Upper lobe of right lung (tissue), 1 donor: ENCODE data around the gene COQ8A. TPM values are rescaled to one million over a fixed set of nuclear protein-coding genes. Genes with fewer than 3 reads are reported as not detected.

Experiments used
- ATAC-seq: fragments of 200-7000 bp; cut with Tn5 transposase; one replicate; pipeline ENCODE4 v1.9.1; 2020; ENCODE audit warnings: mild to moderate bottlenecking, moderate library complexity
- DNase-seq: peaks from one replicate; pipeline ENCODE4 v3.0.0-alpha.2; 2020
- H3K27ac ChIP-seq: fragments of 200-600 bp; one replicate; pipeline ENCODE4 v1.8.0; 2022
- H3K27me3 ChIP-seq: fragments of 200-600 bp; one replicate; pipeline ENCODE4 v1.8.0; 2022; ENCODE audit warnings: mild to moderate bottlenecking
- H3K36me3 ChIP-seq: fragments of 200-600 bp; one replicate; pipeline ENCODE4 v1.8.0; 2022
- H3K4me1 ChIP-seq: fragments of 200-600 bp; one replicate; pipeline ENCODE4 v1.8.0; 2022
- H3K4me3 ChIP-seq: fragments of 200-600 bp; one replicate; pipeline ENCODE4 v1.8.0; 2022; ENCODE audit warnings: mild to moderate bottlenecking
- H3K9me3 ChIP-seq: fragments of 200-600 bp; one replicate; pipeline ENCODE4 v1.8.0; 2022
- CTCF ChIP-seq: fragments of 200-600 bp; IDR thresholded peaks from one replicate; pipeline ENCODE4 v1.8.0; 2022; ENCODE audit warnings: antibody characterized with exemption
- intact Hi-C: fragments of 100-400 bp; cut with DNase I; formaldehyde crosslinking; loops from one replicate; pipeline ENCODE4 v1.11.0; 2022
- total RNA-seq: library from RNA; stranded (reverse); fragmentation: NEBNext Ultra II Directional; extraction: Animal tissue kit (Norgen Biotek cat#: 25700); gene quantifications from one replicate; pipeline ENCODE4 v1.2.1, GENCODE V29; 2021
- donor health status: DM: no; HTN: yes; CAD: no; lungs with severe emphysema.

The COQ8A gene
- total RNA-seq, 1 donor from 2014 or later = 30.6 TPM

GRCh38 chr1:226948480-226948879, 8.4 kb downstream of the COQ8A start:
- no peak for ATAC-seq
- no peak overlapping the region for H3K27ac ChIP-seq
- no peaks in the 10 kb centered on the region for H3K9me3 ChIP-seq
- DNase-seq = no peak
- H3K4me1 ChIP-seq = peaks cover 18% of the 10 kb centered on the region
- peaks cover 8% of the 10 kb centered on the region for H3K36me3 ChIP-seq
- no peaks in the 10 kb centered on the region for H3K27me3 ChIP-seq
- no peak for TF ChIP-seq CTCF
- intact Hi-C loops = no loop called here
- no peak overlapping the region for H3K4me3 ChIP-seq

DNA sequence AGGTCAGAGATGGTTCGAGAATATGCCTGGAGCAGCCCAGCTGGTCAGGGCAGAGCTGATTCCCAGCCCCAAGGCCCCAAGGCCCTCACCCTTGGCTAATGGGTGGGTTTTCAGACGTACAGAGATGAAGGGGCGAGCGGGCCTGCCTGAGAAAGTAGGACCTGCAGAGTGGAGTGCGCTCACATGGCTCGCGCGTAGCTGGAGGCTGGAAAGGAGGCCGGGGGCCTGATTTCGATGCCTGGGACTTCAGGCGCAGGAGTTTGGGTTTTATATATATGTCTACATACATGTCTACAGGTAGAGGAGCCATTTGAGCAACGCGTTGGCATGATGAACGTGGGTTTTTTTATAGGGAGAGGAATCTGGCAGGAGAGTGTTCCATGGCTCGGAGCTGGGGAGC, 8.9 kb downstream of the COQ8A start:
- H3K4me1 ChIP-seq = peaks cover 18% of the 10 kb centered on the region
- TF ChIP-seq CTCF = no peak
- no peaks in the 10 kb centered on the region for H3K9me3 ChIP-seq
- no peak overlapping the region for H3K27ac ChIP-seq
- no peaks in the 10 kb centered on the region for H3K27me3 ChIP-seq
- ATAC-seq (no peak), DNase-seq (no peak)
- intact Hi-C loops = no loop called here
- H3K4me3 ChIP-seq = no peak overlapping the region
- H3K36me3 ChIP-seq = peaks cover 8% of the 10 kb centered on the region

GRCh38 chr1:226949401-226949800, 9.3 kb downstream of the COQ8A start:
- Histone ChIP-seq H3K4me3 (no peak overlapping the region), H3K4me1 (peaks cover 18% of the 10 kb centered on the region)
- DNase-seq = no peak

GRCh38 chr1:226950316-226950715, 10.2 kb downstream of the COQ8A start:
- no peak for ATAC-seq
- Histone ChIP-seq H3K4me3 (no peak overlapping the region), H3K9me3 (no peaks in the 10 kb centered on the region), H3K36me3 (peaks cover 8% of the 10 kb centered on the region), H3K27ac (no peak overlapping the region), H3K4me1 (peaks cover 13% of the 10 kb centered on the region), H3K27me3 (no peaks in the 10 kb centered on the region)
- no peak for TF ChIP-seq CTCF
- DNase-seq = no peak
- intact Hi-C loops = no loop called here

More at GRCh38 chr1:226949401-226949800, 9.3 kb downstream of the COQ8A start:
- intact Hi-C loops = no loop called here
- Histone ChIP-seq H3K27me3 (no peaks in the 10 kb centered on the region), H3K27ac (no peak overlapping the region), H3K36me3 (peaks cover 8% of the 10 kb centered on the region), H3K9me3 (no peaks in the 10 kb centered on the region)
- ATAC-seq = no peak
- no peak for TF ChIP-seq CTCF

GRCh38 chr1:226950871-226951270, 10.8 kb downstream of the COQ8A start:
- no peak for DNase-seq
- Histone ChIP-seq H3K36me3 (peaks cover 8% of the 10 kb centered on the region), H3K27me3 (no peaks in the 10 kb centered on the region), H3K9me3 (no peaks in the 10 kb centered on the region), H3K27ac (no peak overlapping the region), H3K4me3 (no peak overlapping the region), H3K4me1 (peaks cover 10% of the 10 kb centered on the region)
- no peak for TF ChIP-seq CTCF
- intact Hi-C loops = no loop called here
- ATAC-seq = no peak
